Gastroesophageal sphincter (tissue), 4 donors: ENCODE results near the gene RTN4RL1. TPM values are rescaled to one million over a fixed set of nuclear protein-coding genes. Genes with fewer than 3 reads are reported as not detected.
A peak's percentile ranks its signal among the peaks of the same experiment; 100 is the strongest.

Experiments used
- ATAC-seq: fragments of 150-250 bp; one replicate; pipeline ENCODE4 v1.9.1; 2016; ENCODE audit warnings: mild to moderate bottlenecking, moderate library complexity
- H3K27ac ChIP-seq, 4 donors: fragments of 200-600 bp; sonication (generic) in 3 of 4; 1 replicate in 3 of 4; 2 replicates in 1 of 4; pipeline ENCODE4 v1.5.1; 2016 to 2019
- H3K27me3 ChIP-seq: fragments of 200-600 bp; sonication (generic); one replicate; pipeline ENCODE4 v1.5.1; 2019
- H3K36me3 ChIP-seq, 2 donors: fragments of 200-600 bp; sonication (generic); one replicate each; pipeline ENCODE4 v1.5.1; 2019; ENCODE audit warnings: control low read depth in 1 of 2
- H3K4me1 ChIP-seq, 3 donors: fragments of 200-600 bp; sonication (generic); 1 replicate in 2 of 3; 2 replicates in 1 of 3; pipeline ENCODE4 v1.5.1; 2016 to 2019; ENCODE audit warnings: control low read depth in 2 of 3
- H3K4me3 ChIP-seq, 2 donors: fragments of 200-600 bp; sonication (generic); one replicate each; pipeline ENCODE4 v1.5.1; 2019; ENCODE audit warnings: mild to moderate bottlenecking in 1 of 2, moderate library complexity in 1 of 2
- H3K9me3 ChIP-seq, 3 donors: fragments of 200-600 bp; sonication (generic); one replicate each; pipeline ENCODE4 v1.5.1; 2017 to 2019; ENCODE audit warnings: control low read depth in 2 of 3
- CTCF ChIP-seq, 4 experiments: fragments of 200-600 bp in 2 of 4; fragments of 450-650 bp in 2 of 4; sonication (generic) in 1 of 4; IDR thresholded peaks; one replicate each; pipeline ENCODE4 v1.5.1; 2017 to 2019; ENCODE audit warnings: antibody characterized with exemption in 4 of 4, mild to moderate bottlenecking in 2 of 4, moderate library complexity in 2 of 4
- EP300 ChIP-seq: sonication (generic); formaldehyde crosslinking; IDR thresholded peaks from one replicate; pipeline ENCODE4 v1.6.1; 2017; ENCODE audit warnings: antibody characterized with exemption, mild to moderate bottlenecking
- POLR2A ChIP-seq, 2 donors: fragments of 450-650 bp; IDR thresholded peaks; one replicate each; pipeline ENCODE4 v1.6.1; 2017; ENCODE audit warnings: antibody characterized with exemption in 2 of 2, mild to moderate bottlenecking in 2 of 2, moderate library complexity in 1 of 2
- POLR2AphosphoS5 ChIP-seq: sonication (generic); formaldehyde crosslinking; IDR thresholded peaks from one replicate; pipeline ENCODE4 v1.6.1; 2017; ENCODE audit warnings: antibody characterized with exemption
- WGBS, 2 donors: methylation state at CpG; one replicate each; pipeline ENCODE4 v1.1.5; 2018; ENCODE audit warnings: low coverage in 1 of 2; 5-methylcytosine and 5-hydroxymethylcytosine counted together
- total RNA-seq, 4 donors: library from RNA; depleted of rRNA; stranded (reverse); fragments of >200 nt; gene quantifications; one replicate each; pipeline ENCODE4 v1.1.0, GENCODE V29; 2016

Gene RTN4RL1
- total RNA-seq, 4 donors from 2014 or later, result 0.58 to 0.81 (median 0.72) TPM; not detected in 1

- ATAC-seq, result no peak
- WGBS, 2 donors, result 17 to 48% methylated on average over 2 to 8 of the region's 14 CpGs
- TF ChIP-seq EP300 (no peak), POLR2AphosphoS5 (no peak), POLR2A (IDR thresholded peaks at IDR 0.05) (no peak), CTCF (IDR thresholded peaks at IDR 0.05) (no peak)
- peaks cover 3% of the 10 kb centered on the region for H3K27me3 ChIP-seq
- no peaks in the 10 kb centered on the region for H3K9me3 ChIP-seq
- H3K27ac ChIP-seq, result peak overlapping the region in 3 of 4 donors; percentile 86 to 95 (median 92)
- peaks cover 0 to 89% of the 10 kb centered on the region in 2 donors for H3K36me3 ChIP-seq
- peaks cover 2 to 96% (median 71%) of the 10 kb centered on the region in 3 donors for H3K4me1 ChIP-seq
- no peak overlapping the region for H3K4me3 ChIP-seq
Measured at GRCh38 chr17:2067048-2067561, 42.0 kb upstream of the RTN4RL1 start.

GRCh38 chr17:2065949-2066400 lies 40.8 kb upstream of the RTN4RL1 start:
- no CpG with 5 or more reads among the region's 10 CpGs for WGBS, 2 donors
- H3K4me3 ChIP-seq, result no peak overlapping the region
- peak; percentile 2 for ATAC-seq
- TF ChIP-seq EP300 (no peak), POLR2A (IDR thresholded peaks at IDR 0.05) (no peak), CTCF (IDR thresholded peaks at IDR 0.05) (no peak), POLR2AphosphoS5 (no peak)
- H3K9me3 ChIP-seq, result no peaks in the 10 kb centered on the region
- peaks cover 3% of the 10 kb centered on the region for H3K27me3 ChIP-seq
- peak overlapping the region in 3 of 4 donors; percentile 86 to 95 (median 92) for H3K27ac ChIP-seq
- peaks cover 2 to 96% (median 69%) of the 10 kb centered on the region in 3 donors for H3K4me1 ChIP-seq
- peaks cover 0 to 86% of the 10 kb centered on the region in 2 donors for H3K36me3 ChIP-seq

GRCh38 chr17:2064980-2065785 lies 40.0 kb upstream of the RTN4RL1 start:
- H3K4me1 ChIP-seq, result peaks cover 2 to 96% (median 66%) of the 10 kb centered on the region in 3 donors
- ATAC-seq, result no peak
- no peak overlapping the region for H3K4me3 ChIP-seq
- H3K9me3 ChIP-seq, result no peaks in the 10 kb centered on the region
- WGBS, 2 donors, result 50 to 89% methylated on average over 2 to 3 of the region's 24 CpGs
- H3K36me3 ChIP-seq, result peaks cover 0 to 86% of the 10 kb centered on the region in 2 donors
- peaks cover 3% of the 10 kb centered on the region for H3K27me3 ChIP-seq
- H3K27ac ChIP-seq, result peak overlapping the region in 3 of 4 donors; percentile 86 to 95 (median 92)
- TF ChIP-seq CTCF (IDR thresholded peaks at IDR 0.05) (peak in 3 of 4 experiments; percentile 21 to 37 (median 26)), POLR2AphosphoS5 (peak; percentile 12), POLR2A (IDR thresholded peaks at IDR 0.05) (no peak)

- H3K27me3 ChIP-seq, result peaks cover 3% of the 10 kb centered on the region
- ATAC-seq, result no peak
- no peaks in the 10 kb centered on the region for H3K9me3 ChIP-seq
- H3K4me3 ChIP-seq, result no peak overlapping the region
- WGBS, 2 donors, result 27% methylated on average over 3 of the region's 6 CpGs; no CpG with 5 or more reads in 1 of the 2 donors
- no peak for TF ChIP-seq CTCF (IDR thresholded peaks at IDR 0.05)
- TF ChIP-seq EP300, result no peak
- no peak for TF ChIP-seq POLR2AphosphoS5
- no peak for TF ChIP-seq POLR2A (IDR thresholded peaks at IDR 0.05)
- H3K27ac ChIP-seq, result peak overlapping the region; percentile 56 to 95 (median 89)
- H3K36me3 ChIP-seq, result peaks cover 0 to 90% of the 10 kb centered on the region in 2 donors
- peaks cover 2 to 96% (median 66%) of the 10 kb centered on the region in 3 donors for H3K4me1 ChIP-seq
Measured at GRCh38 chr17:2064520-2064971, 39.4 kb upstream of the RTN4RL1 start.
